Glomerular visceral epithelial cell (primary cell): ENCODE measurements around the gene CPD.

Experiments used
- DNase-seq: peaks from one replicate; pipeline ENCODE4 v3.0.0-alpha.2; 2016; ENCODE audit errors: extremely low spot score

Gene CPD

DNA sequence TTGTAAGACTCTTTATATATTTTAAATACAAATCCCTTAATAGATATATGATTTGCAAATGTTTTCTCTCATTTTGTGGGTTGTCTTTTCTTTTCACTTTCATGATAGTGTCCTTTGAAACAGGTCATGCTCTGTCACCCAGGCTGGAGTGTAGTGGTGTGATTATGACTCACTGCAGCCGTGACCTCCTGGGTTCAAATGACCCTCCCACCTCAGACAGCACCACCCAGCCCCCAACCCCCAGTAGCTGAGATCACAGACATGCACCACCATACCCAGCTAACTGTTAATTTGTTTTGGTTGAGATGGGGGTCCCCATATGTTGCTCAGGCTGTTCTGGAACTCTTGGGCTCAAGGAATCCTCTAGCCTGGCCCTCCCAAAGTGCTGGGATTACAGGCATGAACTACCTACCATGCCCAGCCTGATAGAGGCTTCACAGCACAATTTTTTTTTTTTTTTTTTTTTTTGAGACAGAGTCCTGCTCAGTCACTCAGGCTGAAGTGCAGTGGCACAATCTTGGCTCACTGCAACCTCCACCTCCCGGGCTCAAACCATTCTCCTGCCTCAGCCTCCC lies 26.4 kb upstream of the CPD start:
- DNase-seq = peak; percentile 39

- no peak for DNase-seq
These were observed 24.0 kb upstream of the CPD start for GRCh38 chr17:30354701-30355100.

GRCh38 chr17:30357476-30357875 lies 21.3 kb upstream of the CPD start:
- DNase-seq = no peak

DNA sequence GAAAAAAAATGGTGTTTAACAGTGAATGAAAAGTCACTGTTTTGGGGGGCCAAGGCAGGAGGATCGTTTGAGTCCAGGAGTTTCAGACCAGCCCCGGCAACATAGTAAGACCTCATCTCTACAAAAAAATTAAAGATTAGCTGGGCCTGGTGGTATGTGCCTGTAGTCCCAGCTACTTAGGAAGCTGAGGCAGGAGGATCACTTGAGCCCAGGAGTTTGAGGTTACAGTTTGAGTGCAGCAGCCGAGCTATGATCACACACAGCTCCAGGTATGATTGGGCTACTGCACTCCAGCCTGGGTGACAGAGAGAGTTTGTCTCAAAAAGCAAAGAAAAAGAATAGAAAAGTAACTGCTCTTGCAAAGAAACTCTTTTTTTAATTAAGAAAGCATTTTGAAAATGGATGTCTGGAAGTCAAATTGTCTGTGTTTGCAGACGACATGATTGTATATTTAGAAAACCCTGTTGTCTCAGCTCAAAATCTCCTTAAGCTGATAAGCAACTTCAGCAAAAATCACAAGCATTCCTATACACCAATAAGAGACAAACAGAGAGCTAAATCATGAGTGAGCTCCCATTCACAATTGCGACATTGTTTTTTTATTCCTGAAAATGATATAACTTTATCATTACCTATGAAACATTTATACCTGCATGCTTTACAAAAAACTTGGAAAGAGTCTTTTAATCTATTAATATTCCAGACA lies 20.5 kb upstream of the CPD start:
- DNase-seq = no peak

- DNase-seq = no peak
These were observed 18.5 kb upstream of the CPD start for GRCh38 chr17:30360086-30360808.

GRCh38 chr17:30361766-30362279 lies 16.9 kb upstream of the CPD start:
- no peak for DNase-seq

GRCh38 chr17:30363715-30364202 lies 15.0 kb upstream of the CPD start:
- peak; percentile 87 for DNase-seq

DNA sequence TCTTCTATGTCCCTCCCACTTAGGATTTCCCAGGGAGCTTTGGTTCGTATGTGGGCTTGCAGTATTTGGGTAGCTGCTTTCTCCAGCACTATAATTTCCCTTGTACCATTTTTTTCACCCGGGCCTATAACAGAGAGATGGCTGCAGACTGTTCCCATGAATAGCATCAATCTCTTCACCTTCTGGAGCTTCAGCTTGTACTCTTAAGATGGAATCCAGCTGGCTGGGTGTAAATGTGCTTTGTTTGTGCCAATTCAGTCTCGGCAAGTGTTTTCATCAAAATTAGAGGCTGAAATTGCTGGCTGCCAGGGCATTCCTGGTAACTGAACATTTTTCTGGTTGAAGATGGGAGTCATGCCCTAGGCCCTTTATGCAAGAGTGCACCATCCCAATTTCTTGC lies 12.2 kb upstream of the CPD start:
- DNase-seq = no peak

DNA sequence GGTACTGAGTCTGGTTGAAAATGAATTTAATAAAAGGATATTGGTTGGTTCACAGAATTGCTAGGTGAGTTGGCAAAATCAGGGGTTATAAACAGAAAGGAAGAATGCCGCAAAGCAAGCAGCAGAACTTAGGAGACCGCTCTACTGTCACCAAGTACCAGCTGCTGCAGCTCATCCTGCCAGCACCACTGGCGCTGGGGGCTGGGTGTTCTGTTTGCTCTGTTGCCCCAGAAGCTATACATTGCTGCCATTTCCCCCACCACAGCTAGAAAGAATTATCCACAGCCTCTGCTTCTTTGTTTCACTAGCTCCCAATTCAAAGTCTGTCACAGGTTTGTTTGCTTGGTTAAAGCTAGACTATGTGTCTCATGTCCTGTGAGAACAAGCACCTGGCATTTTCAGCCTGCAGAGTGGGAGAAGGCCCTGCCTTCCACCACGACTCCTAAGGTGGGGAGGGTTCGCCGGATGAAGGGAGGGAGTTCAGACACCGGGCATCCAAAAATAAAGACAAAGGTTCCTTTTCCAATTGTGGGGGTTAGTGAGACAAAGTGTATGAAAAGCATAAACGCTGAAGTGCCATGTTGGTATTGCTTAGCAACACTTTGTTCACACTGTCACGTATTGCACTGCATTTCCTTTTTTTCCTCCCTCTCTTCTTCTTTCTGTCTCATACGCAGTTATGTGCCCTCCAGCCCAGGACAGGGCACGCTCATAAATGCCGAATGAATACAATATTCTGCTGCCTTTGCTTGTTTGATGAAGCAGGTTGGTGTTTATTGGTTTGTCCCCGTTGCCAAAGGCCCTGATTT lies 9.6 kb upstream of the CPD start:
- no peak for DNase-seq

GRCh38 chr17:30369995-30370394 lies 8.7 kb upstream of the CPD start:
- no peak for DNase-seq

DNA sequence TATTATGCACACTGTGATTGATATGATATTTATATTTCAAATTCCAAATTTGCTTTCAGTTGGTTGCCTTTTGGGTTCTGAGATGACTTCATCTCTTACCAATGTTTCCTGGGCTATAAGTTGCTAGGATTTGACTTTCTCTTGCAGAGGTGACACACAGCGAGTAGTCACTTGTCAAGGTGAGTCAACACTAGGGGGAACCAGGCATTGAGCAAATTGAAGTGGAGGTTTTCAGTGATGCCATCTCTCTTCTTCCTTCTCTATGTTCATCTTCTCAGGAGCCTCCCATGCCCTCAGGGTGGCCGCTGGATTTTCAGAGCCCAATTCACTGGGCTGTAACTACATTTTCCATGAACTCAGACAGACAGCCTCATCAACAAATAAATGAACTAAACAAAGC lies 6.0 kb upstream of the CPD start:
- peak; percentile 42 for DNase-seq

DNA sequence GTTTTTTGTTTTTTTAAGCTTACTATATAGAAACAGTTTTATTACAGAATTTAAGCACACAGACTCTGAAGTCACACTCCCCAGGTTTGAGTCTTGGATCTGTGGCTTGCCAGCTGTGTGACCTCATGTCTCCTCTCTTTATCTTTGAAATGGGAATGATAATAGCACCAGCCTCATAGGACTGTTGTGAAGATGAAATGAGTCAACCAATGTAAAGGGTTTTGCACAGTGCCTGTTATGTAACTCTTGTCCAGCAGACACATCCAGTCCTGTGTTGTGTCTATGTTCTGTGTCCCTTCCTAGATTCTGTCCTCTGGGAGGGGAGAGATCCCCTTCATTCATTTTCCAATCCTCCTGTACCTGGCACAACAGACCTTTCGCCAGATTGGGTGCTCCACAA lies 3.1 kb upstream of the CPD start:
- DNase-seq = no peak

DNA sequence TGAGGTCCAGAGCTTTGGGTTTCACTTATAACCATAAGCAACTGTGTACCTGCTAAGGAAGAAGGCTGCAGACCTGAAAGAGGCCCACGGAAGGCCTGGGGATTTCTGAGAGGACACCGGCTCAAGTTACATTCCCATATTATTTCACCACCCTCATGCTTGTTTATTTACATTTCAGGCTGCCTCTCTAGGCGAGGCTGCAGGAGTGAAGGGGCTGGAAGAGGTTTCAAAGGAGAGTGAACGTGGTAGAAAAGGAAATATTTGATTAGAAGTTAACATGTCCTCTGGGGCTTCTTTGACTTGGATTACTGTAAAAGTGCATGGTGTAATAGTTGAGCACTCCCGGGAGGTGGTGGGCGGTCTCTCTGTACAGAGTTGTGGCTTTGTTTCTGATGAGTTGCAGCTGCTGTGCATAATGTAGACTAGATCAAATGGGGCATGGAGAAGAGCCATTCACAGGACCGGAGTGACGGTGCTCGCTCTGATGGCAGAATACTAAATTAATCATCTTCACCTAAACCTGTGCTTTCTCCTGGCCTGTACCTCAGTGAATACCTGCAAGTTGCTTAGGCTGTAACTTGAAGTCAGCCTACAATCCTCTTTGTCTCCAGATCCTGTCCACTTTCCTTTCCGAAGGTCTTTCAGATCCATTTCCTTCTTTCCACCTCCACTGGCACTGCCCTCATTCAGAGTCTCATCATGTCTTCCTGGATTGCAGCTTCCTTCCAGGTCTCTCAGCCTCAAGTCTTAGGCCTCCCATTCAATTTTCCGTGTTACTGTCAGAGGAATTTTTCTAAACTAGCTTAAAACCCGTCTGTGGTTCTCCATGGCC lies 1.9 kb upstream of the CPD start:
- DNase-seq = no peak

- DNase-seq = no peak
These were observed 1.0 kb upstream of the CPD start for GRCh38 chr17:30377574-30378240.

GRCh38 chr17:30378241-30378824 lies 394 bp upstream of the CPD start:
- DNase-seq = no peak

DNA sequence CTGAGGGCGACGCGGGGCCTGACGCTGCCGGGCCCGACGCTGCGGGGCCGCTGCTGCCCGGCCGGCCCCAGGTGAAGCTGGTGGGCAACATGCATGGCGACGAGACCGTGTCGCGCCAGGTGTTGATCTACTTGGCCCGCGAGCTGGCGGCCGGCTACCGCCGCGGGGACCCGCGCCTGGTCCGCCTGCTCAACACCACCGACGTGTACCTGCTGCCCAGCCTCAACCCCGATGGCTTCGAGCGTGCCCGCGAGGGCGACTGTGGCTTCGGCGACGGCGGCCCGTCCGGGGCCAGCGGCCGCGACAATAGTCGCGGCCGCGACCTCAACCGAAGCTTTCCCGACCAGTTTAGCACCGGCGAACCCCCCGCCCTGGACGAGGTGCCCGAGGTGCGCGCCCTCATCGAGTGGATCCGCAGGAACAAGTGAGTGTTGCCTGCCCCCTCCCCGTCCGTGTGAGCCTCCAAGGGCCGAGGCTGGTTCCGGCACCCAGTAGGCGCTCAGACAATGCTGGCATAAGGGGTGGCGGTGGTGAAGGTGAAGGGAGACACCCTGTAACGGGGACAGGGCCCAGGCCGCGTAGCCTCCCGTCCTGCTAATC lies 676 bp downstream of the CPD start:
- DNase-seq = no peak

- peak; percentile 19 for DNase-seq
These were observed 1.2 kb downstream of the CPD start for GRCh38 chr17:30379903-30380381.

- DNase-seq = no peak
These were observed 2.1 kb downstream of the CPD start for GRCh38 chr17:30380643-30381339.

DNA sequence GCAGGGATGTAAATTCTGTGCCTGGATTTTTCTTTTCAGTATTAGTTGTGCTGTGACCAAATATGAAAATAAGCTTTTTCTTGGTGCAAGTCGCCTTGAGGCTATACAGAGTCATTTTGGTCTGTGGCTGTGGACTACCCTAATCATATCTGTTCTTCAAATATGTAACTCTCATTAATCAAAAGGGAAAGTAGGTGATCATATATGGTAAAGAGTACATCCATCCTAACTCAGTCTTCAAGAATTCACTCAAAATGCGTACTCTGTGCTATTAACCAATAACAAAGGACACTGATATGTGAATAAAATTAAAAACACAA lies 2.6 kb downstream of the CPD start:
- no peak for DNase-seq
